PC-9 (cell line): ENCODE measurements around the gene COLQ.

Experiments used
- CTCF ChIP-seq: fragments of 200-600 bp; sonication (generic); conservative IDR thresholded peaks from 2 replicates; pipeline ENCODE4 v1.6.1; 2017; ENCODE audit warnings: mixed run types, antibody characterized with exemption, mild to moderate bottlenecking, moderate library complexity
- EZH2 ChIP-seq: fragments of 200-600 bp; sonication (generic); IDR thresholded peaks from 2 replicates; pipeline ENCODE4 v1.8.0; 2017; ENCODE audit warnings: antibody characterized with exemption, low read depth

GRCh38 chr3:15538345-15538744 lies 16.8 kb upstream of the COLQ start:
- no peak for TF ChIP-seq CTCF
- TF ChIP-seq EZH2 = no peak
